ENCODE measurements around the gene PPP2R2D. TPM values are rescaled to one million over a fixed set of nuclear protein-coding genes. Genes with fewer than 3 reads are reported as not detected.
A peak's percentile ranks its signal among the peaks of the same experiment; 100 is the strongest.

Gene PPP2R2D
- total RNA-seq, 5 donors from 2014 or later (not counting 1 experiment from before 2014, with no cell fraction given): 37.3 to 45.0 (median 43.0) TPM

GRCh38 chr10:131944412-131944811 lies 43.6 kb downstream of the PPP2R2D start:
- POLR2A ChIA-PET: no interaction called here
- WGBS (ENCODE audit: insufficient coverage): 93% methylated on average over 4 of the region's 4 CpGs
- Mint-ChIP-seq H3K27me3 (no peaks in the 10 kb centered on the region), H3K4me1 (peaks cover 0 to 2% (median 1%) of the 10 kb centered on the region in 3 donors), H3K27ac (no peak overlapping the region), H3K9me3 (no peaks in the 10 kb centered on the region), H3K4me3 (no peak overlapping the region), H3K36me3 (peaks cover 58% of the 10 kb centered on the region)
- Histone ChIP-seq H3K9me3 (no peaks in the 10 kb centered on the region), H3K4me1 (ENCODE audit: control insufficient read depth in 1 of 2, extremely low read depth in 1 of 2, insufficient read depth in 2 of 2, low read length in 2 of 2) (peaks cover 0 to 2% of the 10 kb centered on the region in 2 experiments), H3K4me3 (ENCODE audit: control insufficient read depth in 1 of 2, extremely low read depth in 1 of 2, low read length in 1 of 2) (no peak overlapping the region), H3K27ac (ENCODE audit: low read length) (no peak overlapping the region), H3K36me3 (ENCODE audit: control insufficient read depth in 2 of 2, extremely low read depth in 1 of 2, insufficient read depth in 1 of 2, low read length in 1 of 2) (peaks cover 14 to 72% of the 10 kb centered on the region in 2 donors), H3K27me3 (replicated peaks in 1 of 2; ENCODE audit: control insufficient read depth in 2 of 2, extremely low read depth in 1 of 2, insufficient read depth in 2 of 2, low read length in 1 of 2) (no peaks in the 10 kb centered on the region)
- DNase-seq (no peak), ATAC-seq (replicated peaks in 1 of 4) (no peak)
- CTCF ChIA-PET: interaction anchor here in 1 of 2 donors (0.6 kb wide), 1 partner anchor 182 kb away, joined by 3 read pairs; no protein-coding TSS in a partner anchor

GRCh38 chr10:131944976-131945695 lies 44.3 kb downstream of the PPP2R2D start:
- no peak overlapping the region for H3K4me3 ChIP-seq (ENCODE audit: control insufficient read depth in 1 of 2, extremely low read depth in 1 of 2, low read length in 1 of 2)
- CTCF ChIA-PET: interaction anchor here in 1 of 2 donors (0.6 kb wide), 1 partner anchor 183 kb away, joined by 3 read pairs; no protein-coding TSS in a partner anchor
- H3K4me1 ChIP-seq (ENCODE audit: control insufficient read depth in 1 of 2, extremely low read depth in 1 of 2, insufficient read depth in 2 of 2, low read length in 2 of 2): peaks cover 0 to 2% of the 10 kb centered on the region in 2 experiments
- H3K9me3 Mint-ChIP-seq: no peaks in the 10 kb centered on the region
- no peaks in the 10 kb centered on the region for H3K27me3 Mint-ChIP-seq
- H3K36me3 ChIP-seq (ENCODE audit: control insufficient read depth in 2 of 2, extremely low read depth in 1 of 2, insufficient read depth in 1 of 2, low read length in 1 of 2): peaks cover 14 to 71% of the 10 kb centered on the region in 2 donors
- H3K27me3 ChIP-seq (replicated peaks in 1 of 2; ENCODE audit: control insufficient read depth in 2 of 2, extremely low read depth in 1 of 2, insufficient read depth in 2 of 2, low read length in 1 of 2): no peaks in the 10 kb centered on the region
- POLR2A ChIA-PET: no interaction called here
- DNase-seq: no peak
- no peak overlapping the region for H3K4me3 Mint-ChIP-seq
- H3K9me3 ChIP-seq: no peaks in the 10 kb centered on the region
- peaks cover 0 to 2% (median 1%) of the 10 kb centered on the region in 3 donors for H3K4me1 Mint-ChIP-seq
- peaks cover 62% of the 10 kb centered on the region for H3K36me3 Mint-ChIP-seq
- ATAC-seq (replicated peaks in 1 of 4): no peak
- 98% methylated on average over 20 of the region's 28 CpGs for WGBS (ENCODE audit: insufficient coverage)
- H3K27ac ChIP-seq (ENCODE audit: low read length): no peak overlapping the region
- H3K27ac Mint-ChIP-seq: no peak overlapping the region

GRCh38 chr10:131946321-131946751 lies 45.5 kb downstream of the PPP2R2D start:
- H3K27me3 ChIP-seq (replicated peaks in 1 of 2; ENCODE audit: control insufficient read depth in 2 of 2, extremely low read depth in 1 of 2, insufficient read depth in 2 of 2, low read length in 1 of 2): no peaks in the 10 kb centered on the region
- no peak for DNase-seq
- no peak overlapping the region for H3K27ac ChIP-seq (ENCODE audit: low read length)
- H3K4me1 ChIP-seq (ENCODE audit: control insufficient read depth in 1 of 2, extremely low read depth in 1 of 2, insufficient read depth in 2 of 2, low read length in 2 of 2): peaks cover 0 to 2% of the 10 kb centered on the region in 2 experiments
- no peak for ATAC-seq (replicated peaks in 1 of 4)
- no peak overlapping the region for H3K4me3 Mint-ChIP-seq
- 100% methylated on average over 4 of the region's 14 CpGs for WGBS (ENCODE audit: insufficient coverage)
- H3K9me3 ChIP-seq: no peaks in the 10 kb centered on the region
- POLR2A ChIA-PET: no interaction called here
- H3K36me3 Mint-ChIP-seq: peaks cover 57% of the 10 kb centered on the region
- no peak overlapping the region for H3K4me3 ChIP-seq (ENCODE audit: control insufficient read depth in 1 of 2, extremely low read depth in 1 of 2, low read length in 1 of 2)
- H3K4me1 Mint-ChIP-seq: peaks cover 0 to 2% (median 1%) of the 10 kb centered on the region in 3 donors
- no peak overlapping the region for H3K27ac Mint-ChIP-seq
- CTCF ChIA-PET: no interaction called here
- H3K36me3 ChIP-seq (ENCODE audit: control insufficient read depth in 2 of 2, extremely low read depth in 1 of 2, insufficient read depth in 1 of 2, low read length in 1 of 2): peaks cover 14 to 70% of the 10 kb centered on the region in 2 donors
- H3K9me3 Mint-ChIP-seq: no peaks in the 10 kb centered on the region
- no peaks in the 10 kb centered on the region for H3K27me3 Mint-ChIP-seq

- ChIA-PET POLR2A (no interaction called here), CTCF (no interaction called here)
- no peak for ATAC-seq (replicated peaks in 1 of 4)
- Mint-ChIP-seq H3K27ac (no peak overlapping the region), H3K27me3 (no peaks in the 10 kb centered on the region), H3K9me3 (no peaks in the 10 kb centered on the region), H3K4me1 (peaks cover 0 to 2% (median 1%) of the 10 kb centered on the region in 3 donors), H3K4me3 (no peak overlapping the region), H3K36me3 (peaks cover 54% of the 10 kb centered on the region)
- 99% methylated on average over 14 of the region's 14 CpGs for WGBS (ENCODE audit: insufficient coverage)
- no peaks in the 10 kb centered on the region for H3K9me3 ChIP-seq
- no peak overlapping the region for H3K4me3 ChIP-seq (ENCODE audit: control insufficient read depth in 1 of 2, extremely low read depth in 1 of 2, low read length in 1 of 2)
- no peaks in the 10 kb centered on the region for H3K27me3 ChIP-seq (replicated peaks in 1 of 2; ENCODE audit: control insufficient read depth in 2 of 2, extremely low read depth in 1 of 2, insufficient read depth in 2 of 2, low read length in 1 of 2)
- H3K27ac ChIP-seq (ENCODE audit: low read length): no peak overlapping the region
- H3K36me3 ChIP-seq (ENCODE audit: control insufficient read depth in 2 of 2, extremely low read depth in 1 of 2, insufficient read depth in 1 of 2, low read length in 1 of 2): peaks cover 14 to 74% of the 10 kb centered on the region in 2 donors
- no peak for DNase-seq
- peaks cover 0 to 2% of the 10 kb centered on the region in 2 experiments for H3K4me1 ChIP-seq (ENCODE audit: control insufficient read depth in 1 of 2, extremely low read depth in 1 of 2, insufficient read depth in 2 of 2, low read length in 2 of 2)
These were observed 46.1 kb downstream of the PPP2R2D start for GRCh38 chr10:131946880-131947279.

GRCh38 chr10:131947631-131948347 lies 47.0 kb downstream of the PPP2R2D start:
- Mint-ChIP-seq H3K4me1 (peaks cover 0 to 2% (median 1%) of the 10 kb centered on the region in 3 donors), H3K9me3 (no peaks in the 10 kb centered on the region), H3K27ac (no peak overlapping the region), H3K36me3 (peaks cover 50% of the 10 kb centered on the region), H3K27me3 (no peaks in the 10 kb centered on the region), H3K4me3 (no peak overlapping the region)
- ChIA-PET POLR2A (no interaction called here), CTCF (interaction anchor here in 1 of 2 donors (0.8 to 1.0 kb wide), 2 partner anchors 33 to 62 kb away, joined by 3 to 4 read pairs; no protein-coding TSS in a partner anchor)
- H3K27ac ChIP-seq (ENCODE audit: low read length): no peak overlapping the region
- peaks cover 0 to 2% of the 10 kb centered on the region in 2 experiments for H3K4me1 ChIP-seq (ENCODE audit: control insufficient read depth in 1 of 2, extremely low read depth in 1 of 2, insufficient read depth in 2 of 2, low read length in 2 of 2)
- H3K27me3 ChIP-seq (replicated peaks in 1 of 2; ENCODE audit: control insufficient read depth in 2 of 2, extremely low read depth in 1 of 2, insufficient read depth in 2 of 2, low read length in 1 of 2): no peaks in the 10 kb centered on the region
- H3K4me3 ChIP-seq (ENCODE audit: control insufficient read depth in 1 of 2, extremely low read depth in 1 of 2, low read length in 1 of 2): no peak overlapping the region
- H3K36me3 ChIP-seq (ENCODE audit: control insufficient read depth in 2 of 2, extremely low read depth in 1 of 2, insufficient read depth in 1 of 2, low read length in 1 of 2): peaks cover 14 to 74% of the 10 kb centered on the region in 2 donors
- no peaks in the 10 kb centered on the region for H3K9me3 ChIP-seq
- WGBS (ENCODE audit: insufficient coverage): 96% methylated on average over 10 of the region's 18 CpGs
- ATAC-seq (replicated peaks in 1 of 4) (no peak), DNase-seq (no peak)

GRCh38 chr10:131948501-131948900 lies 47.7 kb downstream of the PPP2R2D start:
- CTCF ChIA-PET: interaction anchor here in 1 of 2 donors (0.8 kb wide), 1 partner anchor 63 kb away, joined by 3 read pairs; no protein-coding TSS in a partner anchor
- DNase-seq: peak in 1 of 35 experiments; percentile 2
- Mint-ChIP-seq H3K4me1 (no peaks in the 10 kb centered on the region), H3K27ac (no peak overlapping the region), H3K4me3 (no peak overlapping the region), H3K9me3 (no peaks in the 10 kb centered on the region), H3K27me3 (no peaks in the 10 kb centered on the region), H3K36me3 (peaks cover 48% of the 10 kb centered on the region)
- H3K9me3 ChIP-seq: no peaks in the 10 kb centered on the region
- no peak for ATAC-seq (replicated peaks in 1 of 4)
- no peak overlapping the region for H3K27ac ChIP-seq (ENCODE audit: low read length)
- WGBS (ENCODE audit: insufficient coverage): 88% methylated on average over 5 of the region's 6 CpGs
- no peaks in the 10 kb centered on the region for H3K4me1 ChIP-seq (ENCODE audit: control insufficient read depth in 1 of 2, extremely low read depth in 1 of 2, insufficient read depth in 2 of 2, low read length in 2 of 2)
- no peaks in the 10 kb centered on the region for H3K27me3 ChIP-seq (replicated peaks in 1 of 2; ENCODE audit: control insufficient read depth in 2 of 2, extremely low read depth in 1 of 2, insufficient read depth in 2 of 2, low read length in 1 of 2)
- H3K36me3 ChIP-seq (ENCODE audit: control insufficient read depth in 2 of 2, extremely low read depth in 1 of 2, insufficient read depth in 1 of 2, low read length in 1 of 2): peaks cover 14 to 78% of the 10 kb centered on the region in 2 donors
- H3K4me3 ChIP-seq (ENCODE audit: control insufficient read depth in 1 of 2, extremely low read depth in 1 of 2, low read length in 1 of 2): no peak overlapping the region
- POLR2A ChIA-PET: no interaction called here

Measured in T-cell (primary cell).